ENCODE measurements around the gene UBALD1. TPM values are rescaled to one million over a fixed set of nuclear protein-coding genes. Genes with fewer than 3 reads are reported as not detected.

UBALD1 gene
- total RNA-seq, 4 donors from 2014 or later: 13.5 to 19.0 (median 15.4) TPM

DNA sequence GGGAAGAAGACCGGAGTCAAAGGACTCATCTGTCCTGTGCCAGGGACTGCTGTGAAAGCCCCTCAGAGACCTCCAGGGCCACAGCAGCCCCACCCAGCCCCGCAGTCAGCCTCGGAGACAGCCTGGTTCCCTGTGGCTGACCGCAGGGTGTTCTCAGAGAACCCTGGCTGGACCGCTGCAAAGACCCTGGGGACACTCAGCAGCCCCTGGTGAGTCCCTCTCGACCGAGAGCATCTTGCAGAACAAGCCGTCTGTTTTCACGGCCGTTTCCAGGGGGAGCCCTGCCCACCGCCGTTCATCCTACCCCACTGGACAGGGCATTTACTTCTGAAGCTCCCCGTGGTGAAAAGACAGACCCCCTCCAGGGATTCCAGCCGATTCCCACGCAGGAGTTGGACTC, 10.3 kb downstream of the UBALD1 start:
- no peak overlapping the region for H3K4me3 ChIP-seq
- no peak overlapping the region for H3K27ac ChIP-seq
- H3K4me1 ChIP-seq: peaks cover 4 to 5% of the 10 kb centered on the region in 2 donors
- H3K9me3 ChIP-seq: no peaks in the 10 kb centered on the region
- peaks cover 0 to 20% of the 10 kb centered on the region in 2 donors for H3K36me3 ChIP-seq
- peaks cover 0 to 14% (median 8%) of the 10 kb centered on the region in 3 donors for H3K27me3 ChIP-seq
- intact Hi-C loops (cut with DNase I; ENCODE audit: low total_unique reads) (no loop called here), in situ Hi-C loops (cut with MboI; ENCODE audit: low sequenced_read_pairs in 4 of 4) (loop anchor here in 1 of 4 donors (25.0 kb wide), 1 partner anchor 92 kb away; no protein-coding TSS in a partner anchor)
- TF ChIP-seq POLR2A (IDR thresholded peaks at IDR 0.05): no peak
- TF ChIP-seq, protein P1, sequence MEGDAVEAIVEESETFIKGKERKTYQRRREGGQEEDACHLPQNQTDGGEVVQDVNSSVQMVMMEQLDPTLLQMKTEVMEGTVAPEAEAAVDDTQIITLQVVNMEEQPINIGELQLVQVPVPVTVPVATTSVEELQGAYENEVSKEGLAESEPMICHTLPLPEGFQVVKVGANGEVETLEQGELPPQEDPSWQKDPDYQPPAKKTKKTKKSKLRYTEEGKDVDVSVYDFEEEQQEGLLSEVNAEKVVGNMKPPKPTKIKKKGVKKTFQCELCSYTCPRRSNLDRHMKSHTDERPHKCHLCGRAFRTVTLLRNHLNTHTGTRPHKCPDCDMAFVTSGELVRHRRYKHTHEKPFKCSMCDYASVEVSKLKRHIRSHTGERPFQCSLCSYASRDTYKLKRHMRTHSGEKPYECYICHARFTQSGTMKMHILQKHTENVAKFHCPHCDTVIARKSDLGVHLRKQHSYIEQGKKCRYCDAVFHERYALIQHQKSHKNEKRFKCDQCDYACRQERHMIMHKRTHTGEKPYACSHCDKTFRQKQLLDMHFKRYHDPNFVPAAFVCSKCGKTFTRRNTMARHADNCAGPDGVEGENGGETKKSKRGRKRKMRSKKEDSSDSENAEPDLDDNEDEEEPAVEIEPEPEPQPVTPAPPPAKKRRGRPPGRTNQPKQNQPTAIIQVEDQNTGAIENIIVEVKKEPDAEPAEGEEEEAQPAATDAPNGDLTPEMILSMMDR (IDR thresholded peaks at IDR 0.05 in 4 of 5, conservative IDR thresholded peaks at IDR 0.05 in 1 of 5): no peak
- ATAC-seq (no peak), DNase-seq (no peak)

DNA sequence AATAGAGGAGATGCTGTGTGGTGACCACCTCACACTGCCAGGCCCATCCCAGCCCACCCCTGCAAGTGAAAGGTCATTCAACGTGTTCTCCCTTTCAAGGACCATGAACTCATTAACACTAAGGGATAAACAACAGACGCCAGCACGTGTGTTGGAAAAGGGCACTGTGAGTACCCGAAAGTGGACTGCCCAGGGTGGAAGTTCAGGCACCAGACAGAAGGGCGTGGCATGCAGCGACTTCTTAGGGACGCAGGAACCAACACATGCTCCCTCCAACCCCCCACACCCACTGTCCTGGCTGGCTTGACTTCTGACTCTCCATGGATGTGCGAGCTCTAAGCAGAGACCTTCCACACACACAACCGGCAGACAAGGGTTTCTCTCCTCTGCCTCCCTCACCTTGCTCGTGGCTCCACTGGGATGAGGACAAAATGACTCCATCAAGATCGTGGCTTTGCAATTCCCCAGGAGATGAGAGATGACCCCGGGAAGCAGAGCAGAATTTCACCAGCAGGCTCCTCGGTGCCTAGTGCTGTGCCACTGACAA, 11.0 kb downstream of the UBALD1 start:
- peaks cover 0 to 21% (median 12%) of the 10 kb centered on the region in 3 donors for H3K27me3 ChIP-seq
- H3K36me3 ChIP-seq: peaks cover 0 to 12% of the 10 kb centered on the region in 2 donors
- H3K9me3 ChIP-seq: no peaks in the 10 kb centered on the region
- intact Hi-C loops (cut with DNase I; ENCODE audit: low total_unique reads): no loop called here
- H3K4me3 ChIP-seq: no peak overlapping the region
- no peak for DNase-seq
- no peak for TF ChIP-seq POLR2A (IDR thresholded peaks at IDR 0.05)
- TF ChIP-seq, protein P1 (IDR thresholded peaks at IDR 0.05 in 4 of 5, conservative IDR thresholded peaks at IDR 0.05 in 1 of 5): no peak
- in situ Hi-C loops (cut with MboI; ENCODE audit: low sequenced_read_pairs in 4 of 4): loop anchor here in 1 of 4 donors (25.0 kb wide), 1 partner anchor 91 kb away; no protein-coding TSS in a partner anchor
- peaks cover 4 to 5% of the 10 kb centered on the region in 2 donors for H3K4me1 ChIP-seq
- ATAC-seq: peak in 1 of 2 donors; percentile 13
- no peak overlapping the region for H3K27ac ChIP-seq

DNA sequence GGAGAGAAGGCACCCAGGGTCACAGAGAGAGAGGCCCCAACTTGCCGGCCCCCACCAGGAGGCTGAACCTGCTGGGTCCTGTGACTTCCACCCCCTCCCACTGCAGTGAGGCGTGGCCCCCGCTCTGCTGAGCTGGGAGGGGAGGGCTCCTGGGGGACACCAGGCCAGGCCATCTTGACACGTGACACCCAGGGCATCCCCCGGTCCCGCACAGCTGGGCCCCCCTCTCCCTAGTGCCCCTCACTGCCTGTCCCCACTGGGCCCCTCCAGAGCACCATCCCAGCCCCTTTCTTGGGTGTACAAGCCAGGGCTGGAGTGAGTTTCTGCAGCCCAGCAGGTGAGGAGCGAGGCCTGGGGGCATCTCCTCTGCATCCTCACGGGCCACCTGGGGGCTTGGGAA, 12.4 kb downstream of the UBALD1 start:
- peaks cover 0 to 1% of the 10 kb centered on the region in 2 donors for H3K36me3 ChIP-seq
- ATAC-seq: no peak
- DNase-seq: no peak
- in situ Hi-C loops (cut with MboI; ENCODE audit: low sequenced_read_pairs in 4 of 4) (loop anchor here in 1 of 4 donors (25.0 kb wide), 1 partner anchor 90 kb away; no protein-coding TSS in a partner anchor), intact Hi-C loops (cut with DNase I; ENCODE audit: low total_unique reads) (no loop called here)
- no peaks in the 10 kb centered on the region for H3K9me3 ChIP-seq
- no peak for TF ChIP-seq POLR2A (IDR thresholded peaks at IDR 0.05)
- TF ChIP-seq, protein P1 (IDR thresholded peaks at IDR 0.05 in 4 of 5, conservative IDR thresholded peaks at IDR 0.05 in 1 of 5): no peak
- H3K4me3 ChIP-seq: no peak overlapping the region
- no peak overlapping the region for H3K27ac ChIP-seq
- H3K4me1 ChIP-seq: peaks cover 4 to 5% of the 10 kb centered on the region in 2 donors
- peaks cover 4 to 28% (median 14%) of the 10 kb centered on the region in 3 donors for H3K27me3 ChIP-seq

DNA sequence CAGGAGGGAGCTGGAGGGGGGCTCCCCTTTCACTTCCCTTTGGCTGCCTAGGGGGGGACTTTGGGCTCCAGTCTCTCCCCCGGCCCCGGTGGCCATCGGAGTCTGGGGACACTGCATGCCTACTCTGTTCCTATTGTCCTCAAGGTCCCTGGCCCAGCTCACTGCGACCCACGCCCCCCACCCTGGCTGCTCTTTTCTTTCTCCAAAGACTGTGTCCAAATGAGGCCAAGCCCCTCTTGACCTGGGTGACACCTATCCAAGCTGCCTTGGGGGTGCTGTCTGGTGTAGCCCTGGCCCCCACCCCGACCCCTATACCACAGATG, 12.9 kb downstream of the UBALD1 start:
- intact Hi-C loops (cut with DNase I; ENCODE audit: low total_unique reads) (no loop called here), in situ Hi-C loops (cut with MboI; ENCODE audit: low sequenced_read_pairs in 4 of 4) (loop anchor here in 1 of 4 donors (25.0 kb wide), 1 partner anchor 90 kb away; no protein-coding TSS in a partner anchor)
- Histone ChIP-seq H3K9me3 (no peaks in the 10 kb centered on the region), H3K27me3 (peaks cover 7 to 31% (median 16%) of the 10 kb centered on the region in 3 donors), H3K27ac (no peak overlapping the region), H3K36me3 (no peaks in the 10 kb centered on the region), H3K4me1 (peaks cover 4 to 5% of the 10 kb centered on the region in 2 donors), H3K4me3 (no peak overlapping the region)
- TF ChIP-seq, protein P1 (IDR thresholded peaks at IDR 0.05 in 4 of 5, conservative IDR thresholded peaks at IDR 0.05 in 1 of 5): no peak
- TF ChIP-seq POLR2A (IDR thresholded peaks at IDR 0.05): no peak
- ATAC-seq (no peak), DNase-seq (no peak)
